NCI-H2196 (cell line): Measurements from ENCODE around the gene RAB12.
"Not testable (repeated sequence)": the region's sequence is repeated elsewhere in the genome, so short reads cannot be mapped to it uniquely, and the experiment has no call there.

Source experiments
- DNase-seq: peaks from one replicate; lab custom pipeline; 2025; ENCODE audit not compliant: unreplicated experiment; lab: John Stamatoyannopoulos, UW

Gene RAB12

GRCh38 chr18:8608795-8609658 is at the start of gene RAB12:
Gene RAB12 (plus strand): TSS chr18:8609437. CDS start chr18:8609440, 3 bp downstream.
- DNase-seq = peak; percentile 93

GRCh38 chr18:8559612-8560186 is 49.5 kb upstream of the RAB12 start:
- no peak for DNase-seq

GRCh38 chr18:8561123-8561910 is 47.9 kb upstream of the RAB12 start:
- no peak for DNase-seq

GRCh38 chr18:8562070-8562469 is 47.2 kb upstream of the RAB12 start:
- DNase-seq = no peak

- peak; percentile 33 for DNase-seq
These were observed 46.3 kb upstream of the RAB12 start for GRCh38 chr18:8562919-8563318.

GRCh38 chr18:8571399-8571798 is 37.8 kb upstream of the RAB12 start:
- no peak for DNase-seq

- not testable (repeated sequence) for DNase-seq
These were observed 35.5 kb upstream of the RAB12 start for GRCh38 chr18:8573766-8574165.

- no peak for DNase-seq
These were observed 24.4 kb upstream of the RAB12 start for GRCh38 chr18:8584798-8585197.

- no peak for DNase-seq
These were observed 22.3 kb upstream of the RAB12 start for GRCh38 chr18:8586941-8587340.

- DNase-seq = no peak
These were observed 13.8 kb upstream of the RAB12 start for GRCh38 chr18:8595445-8595844.

- no peak for DNase-seq
These were observed 7.8 kb upstream of the RAB12 start for GRCh38 chr18:8601277-8602032.

- DNase-seq = no peak
These were observed 7.2 kb upstream of the RAB12 start for GRCh38 chr18:8602040-8602439.

- no peak for DNase-seq
These were observed 6.7 kb upstream of the RAB12 start for GRCh38 chr18:8602557-8602956.

- no peak for DNase-seq
These were observed 5.3 kb upstream of the RAB12 start for GRCh38 chr18:8603663-8604520.

- no peak for DNase-seq
These were observed 3.3 kb upstream of the RAB12 start for GRCh38 chr18:8605974-8606373.

GRCh38 chr18:8607776-8608742 is 1.2 kb upstream of the RAB12 start:
- no peak for DNase-seq

- DNase-seq = no peak
These were observed 622 bp downstream of the RAB12 start for GRCh38 chr18:8609659-8610458.

GRCh38 chr18:8610459-8610851 is 1.2 kb downstream of the RAB12 start:
- no peak for DNase-seq
